Jurkat, Clone E6-1 (cell line): Measurements from ENCODE around the gene MICU2.

Source experiments
- DNase-seq: peaks from one replicate; pipeline ENCODE4 v3.0.0-alpha.2; 2011; ENCODE audit warnings: low read depth, low spot score
- H3K4me3 ChIP-seq: 2 replicates; pipeline ENCODE4 v1.5.1; 2011; ENCODE audit warnings: mild to moderate bottlenecking, low read length, control low read depth, moderate library complexity

The MICU2 gene

DNA sequence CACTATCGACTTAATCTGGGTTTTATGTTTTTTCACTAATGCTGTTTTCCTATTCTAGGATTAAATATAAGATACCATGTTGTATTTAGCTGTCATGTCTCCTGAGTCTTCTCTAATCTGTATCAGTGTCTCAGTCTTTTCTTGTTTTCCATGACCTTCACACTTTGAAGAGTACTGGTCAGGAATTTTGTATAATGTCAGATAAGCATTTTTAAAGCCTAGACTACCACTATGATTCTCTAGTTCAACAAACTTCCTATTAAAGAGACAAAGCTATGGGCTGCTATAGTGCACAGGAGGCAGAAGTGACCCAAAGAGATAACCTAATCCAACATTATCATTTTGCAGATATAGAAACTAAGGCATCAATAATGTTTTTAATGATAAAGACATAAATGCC lies 81.8 kb downstream of the MICU2 start:
- H3K4me3 ChIP-seq: no peak overlapping the region
- DNase-seq: no peak

DNA sequence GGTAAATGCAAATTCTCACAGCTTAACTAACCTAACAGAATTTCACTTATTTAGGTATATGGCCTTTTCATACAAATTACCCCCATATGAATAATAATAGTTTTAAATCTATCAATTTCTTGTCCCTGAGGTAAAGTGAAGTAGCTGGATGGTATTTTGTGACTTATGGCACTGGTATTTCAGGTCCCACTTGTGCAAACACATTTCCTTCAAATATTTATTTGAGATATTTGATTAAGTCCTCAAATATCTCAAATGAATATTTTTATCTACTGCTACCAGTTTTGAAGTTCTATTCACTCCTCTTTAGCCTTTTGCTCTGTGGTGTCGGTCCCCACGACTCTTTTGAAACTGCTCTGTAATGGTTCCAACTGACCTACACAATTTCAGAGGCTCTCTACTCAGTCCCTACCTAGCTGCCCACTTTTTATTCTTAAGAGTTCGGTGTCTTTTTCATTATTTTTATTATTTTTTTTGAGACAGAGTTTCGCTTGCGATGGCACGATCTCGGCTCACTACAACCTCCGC lies 85.3 kb downstream of the MICU2 start:
- DNase-seq: no peak
- no peak overlapping the region for H3K4me3 ChIP-seq

DNA sequence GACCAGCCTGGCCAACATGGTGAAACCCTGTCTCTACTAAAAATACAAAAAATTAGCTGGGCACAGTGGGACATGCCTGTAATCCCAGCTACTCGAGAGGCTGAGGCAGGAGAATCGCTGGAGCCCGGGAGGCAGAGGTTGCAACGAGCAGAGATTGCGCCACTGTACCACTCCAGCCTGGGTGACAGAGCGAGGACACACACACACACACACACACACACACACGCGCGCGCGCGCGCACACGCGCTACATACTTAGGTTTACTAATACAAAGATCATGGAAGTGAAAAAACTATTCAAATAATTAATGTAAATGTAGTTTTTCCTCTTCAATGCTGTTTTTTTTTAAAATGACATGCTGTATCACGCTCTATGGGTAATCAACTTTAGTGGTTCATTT lies 86.4 kb downstream of the MICU2 start:
- no peak overlapping the region for H3K4me3 ChIP-seq
- no peak for DNase-seq

DNA sequence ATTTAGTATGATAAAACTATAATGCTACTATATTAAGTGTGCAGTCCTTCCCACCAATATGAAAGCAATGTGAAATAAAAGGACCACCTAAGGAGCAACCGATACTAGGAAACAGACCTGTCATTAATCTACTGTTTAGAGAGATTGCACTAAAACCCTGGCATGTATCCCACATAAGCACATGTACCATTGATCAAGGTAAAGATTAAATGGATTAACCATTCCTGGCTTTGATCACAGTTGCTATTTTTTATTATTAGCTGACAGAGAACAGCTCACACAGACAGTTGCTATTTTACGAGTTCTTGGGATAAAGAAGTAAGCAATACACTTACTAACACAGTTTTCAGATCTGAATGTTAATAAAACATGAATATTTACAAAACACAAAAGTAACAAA lies 87.2 kb downstream of the MICU2 start:
- H3K4me3 ChIP-seq: no peak overlapping the region
- DNase-seq: no peak

DNA sequence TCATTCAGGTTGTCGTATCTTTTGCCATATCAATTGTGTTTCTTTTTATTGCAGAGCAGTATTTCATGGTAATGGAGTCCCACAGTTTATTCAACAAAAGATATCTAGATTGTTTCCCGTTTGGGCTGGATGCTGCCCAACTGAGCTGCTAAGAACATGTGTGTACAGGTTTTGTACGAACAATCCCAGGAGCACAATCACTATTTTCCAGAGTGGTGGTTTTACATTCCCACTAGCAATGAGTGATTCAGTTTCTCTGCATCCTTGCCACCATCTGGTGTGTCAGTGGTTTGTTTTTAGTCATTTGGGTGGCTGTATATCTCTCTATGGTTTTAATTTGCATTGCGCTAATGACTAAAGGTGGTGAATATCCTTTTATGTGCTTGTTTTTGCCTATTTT lies 92.1 kb downstream of the MICU2 start:
- no peak overlapping the region for H3K4me3 ChIP-seq
- no peak for DNase-seq

DNA sequence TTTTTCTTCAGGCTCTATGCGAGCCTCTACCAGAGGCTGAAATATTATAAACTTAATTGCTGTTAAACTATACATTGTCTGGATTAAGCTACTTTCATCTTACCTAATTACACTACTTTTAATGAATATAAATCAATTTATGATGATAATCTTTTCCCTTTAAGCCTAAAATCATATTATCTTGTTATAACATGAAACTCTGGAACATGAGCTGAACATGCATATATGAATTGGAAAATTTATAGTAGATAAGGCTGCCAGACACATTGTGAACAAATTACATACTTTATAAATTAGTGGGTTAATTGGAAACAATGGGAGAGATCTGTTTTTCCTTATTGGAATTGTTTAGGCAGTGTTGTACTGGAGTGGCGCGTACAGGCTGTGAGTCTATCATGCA lies 99.6 kb downstream of the MICU2 start:
- no peak for DNase-seq
- H3K4me3 ChIP-seq: no peak overlapping the region

DNA sequence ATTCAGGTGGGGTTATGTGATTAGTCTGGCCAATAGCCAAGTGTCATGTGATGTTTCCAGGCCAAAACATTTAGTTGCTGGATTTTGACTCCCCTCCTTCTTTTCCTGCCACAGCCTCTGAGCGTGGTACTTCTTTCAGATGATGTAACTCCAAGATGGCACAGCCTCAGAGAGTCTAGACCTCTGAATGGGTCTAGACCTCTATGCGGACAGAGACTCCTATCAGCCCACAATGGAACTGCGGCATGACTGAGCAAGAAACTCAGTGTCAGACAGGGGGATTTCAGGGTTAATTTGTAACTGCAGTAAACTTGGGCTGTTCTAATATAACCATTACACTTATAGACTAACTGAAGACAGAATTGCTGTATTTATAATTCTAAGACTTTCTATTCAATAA lies 102.3 kb downstream of the MICU2 start:
- no peak for DNase-seq
- H3K4me3 ChIP-seq: no peak overlapping the region

DNA sequence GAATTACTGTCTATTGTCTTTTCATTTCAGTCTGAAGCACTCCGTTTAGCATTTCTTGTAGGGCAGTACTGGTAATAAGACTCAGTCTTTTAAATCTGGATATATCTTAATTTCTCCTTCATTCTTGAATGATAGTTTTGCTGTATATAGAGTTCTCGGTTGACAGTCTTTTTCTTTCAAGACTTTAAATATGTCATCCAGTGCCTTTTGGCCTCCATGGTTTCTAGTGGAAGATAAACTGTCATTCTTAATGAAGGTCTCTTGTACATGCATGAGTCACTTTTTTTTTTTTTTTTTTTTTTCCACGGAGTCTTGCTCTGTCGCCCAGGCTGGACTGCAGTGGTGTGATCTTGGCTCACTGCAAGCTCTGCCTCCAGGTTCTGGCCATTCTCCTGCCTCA lies 117.6 kb downstream of the MICU2 start:
- no peak overlapping the region for H3K4me3 ChIP-seq
- DNase-seq: no peak

DNA sequence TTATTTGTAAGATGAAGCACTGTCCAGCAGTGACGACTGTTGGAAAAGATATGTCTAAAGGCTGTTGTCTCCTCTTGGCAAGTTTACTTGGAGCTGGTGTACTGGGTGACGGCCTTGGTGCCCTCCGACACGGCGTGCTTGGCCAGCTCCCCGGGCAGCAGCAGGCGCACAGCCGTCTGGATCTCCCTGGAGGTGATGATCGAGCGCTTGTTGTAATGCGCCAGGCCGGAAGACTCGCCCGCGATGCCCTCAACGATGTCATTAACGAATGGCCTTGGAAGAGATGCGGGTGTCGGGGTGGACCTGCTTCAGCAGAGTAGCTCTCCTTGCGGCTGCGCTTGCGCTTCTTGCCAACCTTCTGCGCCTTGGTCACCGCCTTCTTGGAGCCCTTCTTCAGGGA lies 120.2 kb downstream of the MICU2 start:
- H3K4me3 ChIP-seq: no peak overlapping the region
- no peak for DNase-seq

DNA sequence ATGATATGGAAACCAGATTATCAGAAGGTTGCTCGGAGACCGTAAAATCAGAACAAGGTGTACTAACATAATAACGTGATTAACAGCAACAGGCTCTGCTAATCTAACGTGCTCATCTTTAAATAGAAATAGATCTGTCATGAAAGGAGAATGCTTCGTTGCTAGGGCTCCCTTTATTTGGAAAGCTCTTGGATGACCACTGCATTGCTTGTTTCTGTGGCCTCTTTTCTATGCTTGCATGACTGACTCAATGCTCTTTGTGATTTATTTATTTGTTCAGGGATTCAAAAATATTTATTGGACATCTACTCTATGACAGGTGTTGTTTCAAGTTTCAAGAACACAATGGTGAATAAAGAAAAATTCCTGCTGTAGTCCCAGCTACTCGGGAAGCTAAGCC lies 122.6 kb downstream of the MICU2 start:
- no peak overlapping the region for H3K4me3 ChIP-seq
- no peak for DNase-seq

DNA sequence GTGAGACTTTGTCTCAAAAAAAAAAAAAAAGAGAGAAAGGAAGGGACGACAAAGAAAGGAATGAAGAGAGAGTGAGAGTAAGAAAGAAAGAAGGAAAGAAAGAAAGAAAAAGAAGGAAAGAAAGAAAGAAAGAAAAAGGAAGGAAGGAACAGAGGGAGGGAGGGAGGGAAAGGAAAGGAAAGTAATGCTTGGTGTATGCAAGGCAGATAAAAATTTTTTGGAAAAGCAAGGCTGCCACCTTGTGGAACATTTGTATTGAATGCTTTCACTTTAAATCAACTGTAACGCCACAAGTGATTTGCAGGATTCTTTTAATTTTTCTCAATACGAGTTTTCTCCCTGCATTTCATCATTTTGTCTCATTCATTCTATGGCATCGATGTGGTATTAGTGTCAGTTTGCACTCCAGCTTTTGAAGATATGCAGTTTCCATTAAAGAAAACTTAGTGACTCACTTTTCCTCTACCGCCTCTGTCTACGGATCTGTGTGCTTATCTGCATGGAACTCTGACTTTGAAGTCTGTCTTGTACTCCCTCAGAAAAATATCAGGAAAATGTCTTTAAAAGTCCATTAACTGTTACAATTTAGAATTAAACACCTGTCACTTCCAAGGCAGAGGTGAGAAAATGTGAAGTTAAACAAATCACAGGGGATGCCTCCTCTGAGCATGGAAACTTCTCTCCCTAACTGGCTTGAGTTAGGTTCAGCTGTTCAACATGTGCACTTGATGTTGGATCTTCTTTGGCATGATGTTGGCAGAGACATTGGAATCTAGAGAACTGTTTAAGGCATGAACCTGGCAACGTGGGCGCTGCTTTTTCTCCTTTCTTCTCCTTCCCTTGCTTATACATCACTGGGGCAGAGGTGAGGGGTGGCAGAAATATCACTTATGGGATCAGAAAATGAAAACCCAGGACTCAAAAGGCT lies 124.8 kb downstream of the MICU2 start:
- no peak overlapping the region for H3K4me3 ChIP-seq
- peak; percentile 85 for DNase-seq

DNA sequence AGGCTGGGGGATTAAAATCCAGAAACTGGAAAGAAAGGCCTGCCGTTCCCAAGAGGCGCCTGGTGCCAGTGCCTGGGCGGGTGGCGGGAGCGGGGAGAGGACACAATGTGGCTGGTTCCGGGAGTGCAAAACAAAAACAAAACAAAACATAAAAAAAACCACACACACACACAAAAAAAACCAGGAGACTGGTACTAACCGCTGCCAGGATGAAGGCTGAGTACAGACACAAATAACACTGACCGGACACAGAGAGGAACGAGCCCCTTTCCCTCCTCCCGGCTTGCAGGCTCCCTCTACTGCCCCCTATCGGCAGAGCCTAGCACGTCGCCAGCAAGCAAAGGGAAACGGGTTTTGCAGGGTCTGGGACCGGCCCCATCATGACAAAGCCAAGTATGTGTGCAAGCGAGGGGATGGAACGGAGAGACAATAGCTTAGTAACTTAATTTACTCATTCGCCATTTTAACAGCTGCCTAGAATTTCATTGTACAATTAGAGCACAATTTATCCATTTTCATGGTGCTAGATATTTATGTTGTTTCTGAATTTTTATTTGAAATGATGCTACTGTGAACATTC lies 127.0 kb downstream of the MICU2 start:
- DNase-seq: peak; percentile 81
- H3K4me3 ChIP-seq: peak overlapping the region; percentile 42

DNA sequence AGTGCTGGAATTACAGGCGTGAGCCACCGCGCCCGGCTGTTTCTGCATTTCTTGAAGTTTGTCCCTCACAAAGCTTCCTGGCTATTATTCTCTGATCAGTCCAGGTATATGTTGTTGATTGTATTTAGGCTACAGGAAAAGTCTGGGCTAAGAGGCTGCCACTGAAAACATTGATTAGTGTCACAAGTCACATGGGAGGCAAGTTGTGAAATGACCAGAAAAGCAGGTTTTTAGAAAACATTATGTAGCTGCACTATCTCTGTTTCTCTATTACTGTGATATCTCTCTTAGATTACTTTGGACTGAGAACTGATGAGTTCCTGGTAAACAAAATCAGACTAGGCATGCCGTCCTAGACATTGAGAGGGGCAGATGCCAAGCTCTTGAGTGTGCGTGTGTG lies 128.9 kb downstream of the MICU2 start:
- H3K4me3 ChIP-seq: no peak overlapping the region
- DNase-seq: no peak

DNA sequence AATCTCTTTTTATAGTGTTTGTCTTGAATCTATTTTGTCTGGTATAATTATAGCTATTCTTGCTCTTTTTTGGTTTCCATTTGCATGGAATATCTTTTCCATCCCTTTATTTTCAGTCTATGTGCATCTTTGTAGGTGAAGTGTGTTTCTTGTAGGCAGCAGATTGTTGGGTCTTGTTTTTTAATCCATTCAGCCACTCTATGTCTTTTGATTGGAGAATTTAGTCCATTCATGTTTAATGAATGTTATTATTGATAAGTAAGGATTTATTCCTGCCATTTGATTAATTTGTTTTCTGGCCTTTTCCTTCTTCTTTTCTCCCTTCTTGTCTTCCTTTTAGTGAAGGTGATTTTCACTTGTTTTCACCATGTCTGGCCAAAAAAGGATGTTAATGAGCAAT lies 133.2 kb downstream of the MICU2 start:
- no peak for DNase-seq
- H3K4me3 ChIP-seq: no peak overlapping the region

DNA sequence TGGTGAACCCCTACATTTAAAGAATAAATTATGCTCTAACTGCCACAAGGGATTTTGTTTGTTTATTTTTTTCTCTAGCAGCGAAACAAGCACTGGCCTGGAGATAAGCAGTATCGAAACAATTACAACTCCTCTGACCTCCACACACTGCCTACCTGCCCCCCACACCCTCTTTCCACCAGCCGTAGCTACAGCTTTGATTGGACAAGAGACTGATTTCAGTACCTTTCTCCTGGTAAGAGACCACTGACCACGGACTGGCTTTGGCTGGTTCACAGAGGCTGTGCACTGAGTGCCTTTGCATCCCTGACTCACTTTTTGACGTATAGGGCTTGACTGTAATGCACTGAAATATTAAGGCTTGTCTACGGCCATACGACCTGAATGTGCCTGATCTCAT lies 137.4 kb downstream of the MICU2 start:
- DNase-seq: no peak
- no peak overlapping the region for H3K4me3 ChIP-seq

DNA sequence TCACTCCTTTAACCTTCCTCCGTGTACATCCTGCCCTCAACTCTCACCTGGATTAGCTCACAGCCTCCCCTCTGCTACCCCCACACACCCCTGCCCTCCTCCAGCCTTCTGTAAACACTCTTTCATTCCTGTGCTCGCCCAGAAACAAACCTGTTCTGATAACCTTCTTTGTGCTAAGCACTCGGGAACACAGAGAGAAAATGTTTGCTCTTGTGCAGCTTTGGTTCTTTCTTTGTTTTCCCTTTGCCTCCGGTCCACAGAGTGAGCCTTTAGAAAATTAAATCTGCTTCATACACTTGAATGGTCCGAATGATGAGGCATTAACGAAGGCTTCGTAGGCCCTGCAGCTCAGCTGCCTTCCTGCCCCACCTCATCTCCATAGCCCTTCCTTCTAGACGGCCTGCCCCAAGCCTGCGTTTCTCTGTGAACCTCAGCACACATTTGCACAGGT lies 138.2 kb downstream of the MICU2 start:
- no peak for DNase-seq
- no peak overlapping the region for H3K4me3 ChIP-seq

DNA sequence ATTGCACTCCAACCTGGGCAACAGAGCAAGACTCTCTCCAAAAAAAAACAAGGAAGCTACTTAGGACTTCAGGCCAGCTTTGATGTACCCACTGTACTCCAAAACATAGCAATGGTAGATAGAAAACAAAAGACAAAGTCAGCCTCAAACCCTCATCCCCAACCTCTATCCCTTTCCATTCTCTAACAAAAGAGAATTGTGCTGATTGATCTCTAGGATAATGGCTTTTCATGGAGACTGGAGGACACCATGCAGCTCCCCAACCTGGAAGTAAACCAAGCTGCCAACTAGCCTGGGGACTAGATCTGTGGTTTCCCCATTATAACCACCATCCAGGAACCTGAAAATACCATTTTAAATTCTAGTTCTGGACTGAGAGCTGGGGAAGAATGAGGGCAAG lies 140.5 kb downstream of the MICU2 start:
- DNase-seq: no peak

DNA sequence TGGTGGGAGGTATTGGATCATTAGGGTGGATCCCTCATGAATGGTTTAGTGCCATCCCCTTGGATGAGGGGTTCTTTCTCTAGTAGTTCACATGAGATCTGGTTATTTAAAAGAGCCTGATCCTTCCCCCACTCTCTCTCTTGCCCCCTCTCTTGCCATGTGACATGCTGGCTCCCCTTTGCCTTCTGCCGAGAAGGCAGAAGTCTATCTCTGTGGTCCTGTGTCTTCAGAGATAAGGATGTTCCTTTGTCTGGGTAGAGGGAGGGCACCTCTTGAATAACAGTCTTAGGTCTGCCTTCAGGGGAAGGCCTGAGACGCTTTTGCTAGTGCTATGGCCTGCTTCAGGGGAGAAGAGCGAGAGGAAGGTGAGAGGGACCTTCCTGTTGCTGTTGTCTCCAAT lies 142.8 kb downstream of the MICU2 start:
- H3K4me3 ChIP-seq: no peak overlapping the region
- DNase-seq: no peak

More for the DNA sequence above, 140.5 kb downstream of the MICU2 start:
- no peak overlapping the region for H3K4me3 ChIP-seq

DNA sequence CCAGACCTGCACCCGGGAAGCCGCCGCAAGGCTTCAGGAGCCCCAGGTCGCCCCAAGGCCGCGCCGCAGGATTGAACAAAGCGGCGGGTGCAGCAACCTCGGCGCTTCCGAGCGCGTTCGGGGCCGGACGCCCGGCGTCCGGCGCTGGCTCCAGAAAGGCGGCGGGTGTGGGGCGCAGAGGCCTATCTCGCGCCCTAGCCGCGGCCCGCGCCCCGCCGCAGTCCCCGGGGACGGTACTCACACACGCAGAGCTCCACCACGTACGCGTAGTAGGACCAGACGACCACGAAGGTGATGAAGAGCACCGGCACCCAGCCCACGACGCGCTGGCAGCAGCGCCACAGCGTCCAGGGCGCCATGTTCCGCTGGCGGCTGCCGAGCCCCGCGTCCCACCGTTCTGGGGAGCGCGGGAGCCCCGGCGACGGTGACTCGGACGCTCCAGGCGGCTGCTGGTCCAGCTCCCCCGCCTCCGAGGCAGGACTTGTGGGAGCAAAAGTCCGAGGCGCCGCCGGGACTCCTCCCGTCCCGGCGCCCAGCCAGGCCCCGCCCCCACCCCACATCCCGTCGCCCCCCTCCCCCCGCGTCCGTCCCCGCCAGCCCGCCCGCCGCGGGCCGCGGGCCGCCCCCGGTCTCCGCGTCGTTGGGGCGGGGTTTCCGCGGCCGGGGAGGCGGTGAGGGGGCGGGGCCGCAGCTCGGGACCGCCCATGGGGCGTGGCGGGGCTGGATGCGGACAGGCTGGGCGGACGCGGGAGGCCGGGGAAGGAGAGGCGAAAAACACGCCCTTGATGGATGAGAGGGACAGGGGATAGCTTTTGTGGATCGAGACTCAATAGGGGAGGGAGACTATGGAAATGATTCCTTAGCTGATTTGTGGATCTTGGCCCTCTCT lies 144.9 kb downstream of the MICU2 start, which contains the start of gene ZDHHC20:
Gene ZDHHC20 (minus strand): TSS at position 491 of the 889 bp plus-strand sequence. CDS start 132 bp downstream, at position 359.
- DNase-seq: peak; percentile 49
- peak within 1 kb of the TSS; percentile 86 for H3K4me3 ChIP-seq
